ENCODE measurements around the gene NEAT1.

DNA sequence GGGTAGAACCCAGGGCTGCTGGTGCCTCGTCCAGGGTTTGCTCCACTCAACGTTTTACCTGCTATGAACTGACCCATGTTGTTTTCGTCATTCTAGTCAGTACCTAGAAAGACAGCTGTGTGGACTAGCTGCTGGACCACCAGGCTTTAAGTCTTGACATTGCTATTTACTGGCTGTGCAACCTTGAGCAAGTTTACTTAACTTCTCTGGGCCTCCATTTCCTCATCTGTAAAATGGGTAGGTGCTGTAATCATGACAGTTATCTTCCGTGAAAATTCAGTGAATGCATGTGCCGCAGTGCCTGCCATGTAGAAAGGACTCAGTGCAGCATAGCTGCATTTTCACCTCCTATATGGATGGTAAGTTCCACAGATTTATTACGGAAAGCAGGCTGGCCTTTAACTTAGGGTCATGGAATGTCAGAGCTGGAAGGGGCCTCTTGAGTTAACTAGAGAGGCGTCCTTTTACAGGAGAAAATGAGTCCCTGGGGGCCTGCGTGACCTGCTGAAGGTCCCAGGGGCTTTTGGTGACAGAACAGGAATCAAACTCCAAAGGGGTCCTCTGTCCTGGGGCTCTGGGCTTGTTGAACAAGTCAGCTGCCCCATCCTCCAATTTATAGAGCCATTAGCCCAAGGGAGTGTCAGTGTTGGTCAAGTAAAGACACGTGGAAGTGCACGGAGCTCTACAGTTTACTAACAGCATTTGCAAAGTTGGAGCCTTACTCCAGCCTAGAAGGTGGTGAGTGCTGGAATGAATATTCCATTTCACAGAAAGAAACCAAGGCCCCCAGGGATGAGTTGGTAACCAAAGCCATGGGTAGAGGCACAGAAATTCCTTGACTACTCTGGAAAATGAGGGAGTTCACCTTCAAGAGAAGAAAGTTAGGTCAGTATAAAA lies 64.2 kb downstream of the NEAT1 start:
- TF ChIP-seq, protein P1, sequence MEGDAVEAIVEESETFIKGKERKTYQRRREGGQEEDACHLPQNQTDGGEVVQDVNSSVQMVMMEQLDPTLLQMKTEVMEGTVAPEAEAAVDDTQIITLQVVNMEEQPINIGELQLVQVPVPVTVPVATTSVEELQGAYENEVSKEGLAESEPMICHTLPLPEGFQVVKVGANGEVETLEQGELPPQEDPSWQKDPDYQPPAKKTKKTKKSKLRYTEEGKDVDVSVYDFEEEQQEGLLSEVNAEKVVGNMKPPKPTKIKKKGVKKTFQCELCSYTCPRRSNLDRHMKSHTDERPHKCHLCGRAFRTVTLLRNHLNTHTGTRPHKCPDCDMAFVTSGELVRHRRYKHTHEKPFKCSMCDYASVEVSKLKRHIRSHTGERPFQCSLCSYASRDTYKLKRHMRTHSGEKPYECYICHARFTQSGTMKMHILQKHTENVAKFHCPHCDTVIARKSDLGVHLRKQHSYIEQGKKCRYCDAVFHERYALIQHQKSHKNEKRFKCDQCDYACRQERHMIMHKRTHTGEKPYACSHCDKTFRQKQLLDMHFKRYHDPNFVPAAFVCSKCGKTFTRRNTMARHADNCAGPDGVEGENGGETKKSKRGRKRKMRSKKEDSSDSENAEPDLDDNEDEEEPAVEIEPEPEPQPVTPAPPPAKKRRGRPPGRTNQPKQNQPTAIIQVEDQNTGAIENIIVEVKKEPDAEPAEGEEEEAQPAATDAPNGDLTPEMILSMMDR (IDR thresholded peaks at IDR 0.05), result no peak
- no peak for TF ChIP-seq POLR2A (IDR thresholded peaks at IDR 0.05)

Data from esophagus squamous epithelium (tissue), 4 donors.